KOPT-K1 (cell line): ENCODE measurements around the gene ITGA7.

Experiments used
- H3K27ac ChIP-seq: fragments of 200-600 bp; sonication (generic); 2 replicates; pipeline ENCODE4 v1.5.1; 2016; ENCODE audit warnings: antibody characterized with exemption, mild to moderate bottlenecking, low read depth, low read length; ENCODE audit not compliant: poor library complexity, severe bottlenecking
- H3K36me3 ChIP-seq: fragments of 200-600 bp; sonication (generic); 2 replicates; pipeline ENCODE4 v1.5.1; 2017; ENCODE audit warnings: antibody characterized with exemption, mild to moderate bottlenecking, low read length, moderate library complexity; ENCODE audit not compliant: insufficient read depth
- H3K9me3 ChIP-seq: fragments of 200-600 bp; sonication (generic); 2 replicates; pipeline ENCODE4 v1.5.1; 2017; ENCODE audit warnings: antibody characterized with exemption, low read length, mild to moderate bottlenecking; ENCODE audit not compliant: insufficient read depth, poor library complexity, severe bottlenecking

The ITGA7 gene

DNA sequence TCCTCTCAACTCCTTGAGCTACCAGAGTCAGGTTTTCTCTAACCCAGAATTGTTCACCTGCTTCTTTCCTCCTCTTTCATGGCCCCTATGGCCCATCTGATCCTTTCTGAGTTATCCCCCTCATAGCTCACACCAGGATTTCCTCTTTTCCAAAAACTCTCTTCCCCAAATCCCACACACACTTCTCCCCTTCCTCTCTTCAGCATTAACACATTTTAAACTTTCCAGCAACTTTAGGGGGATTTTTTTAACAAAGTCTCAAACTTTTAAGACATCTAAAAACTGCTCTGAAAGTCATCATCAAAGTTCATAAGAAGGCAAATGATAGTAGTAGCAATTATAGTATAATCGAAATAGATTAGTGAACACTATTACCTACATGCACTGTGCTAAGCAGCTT is 63.1 kb downstream of the ITGA7 start:
- H3K27ac ChIP-seq, result no peak overlapping the region
- H3K36me3 ChIP-seq, result no peaks in the 10 kb centered on the region
- peaks cover 6% of the 10 kb centered on the region for H3K9me3 ChIP-seq

DNA sequence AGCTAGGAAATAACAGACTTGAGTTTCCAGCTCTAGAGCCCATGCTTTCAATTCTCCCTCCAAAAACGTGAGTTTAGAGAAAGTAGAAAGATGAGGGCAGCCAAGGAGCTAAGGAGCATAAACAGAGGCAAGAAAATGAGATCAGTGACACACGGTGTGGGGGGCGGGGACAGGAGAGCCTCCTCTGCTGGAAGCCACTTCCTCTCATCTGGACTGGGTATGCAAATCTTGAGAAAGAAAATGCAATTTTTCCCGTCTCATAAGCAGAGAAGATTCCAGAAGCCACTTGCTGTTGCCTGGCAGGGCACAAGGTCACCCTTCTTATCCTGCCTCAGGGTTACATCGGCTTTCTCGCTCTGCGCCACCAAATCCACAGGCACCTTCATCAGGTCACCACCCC is 65.0 kb downstream of the ITGA7 start:
- Histone ChIP-seq H3K27ac (no peak overlapping the region), H3K9me3 (no peaks in the 10 kb centered on the region), H3K36me3 (no peaks in the 10 kb centered on the region)

DNA sequence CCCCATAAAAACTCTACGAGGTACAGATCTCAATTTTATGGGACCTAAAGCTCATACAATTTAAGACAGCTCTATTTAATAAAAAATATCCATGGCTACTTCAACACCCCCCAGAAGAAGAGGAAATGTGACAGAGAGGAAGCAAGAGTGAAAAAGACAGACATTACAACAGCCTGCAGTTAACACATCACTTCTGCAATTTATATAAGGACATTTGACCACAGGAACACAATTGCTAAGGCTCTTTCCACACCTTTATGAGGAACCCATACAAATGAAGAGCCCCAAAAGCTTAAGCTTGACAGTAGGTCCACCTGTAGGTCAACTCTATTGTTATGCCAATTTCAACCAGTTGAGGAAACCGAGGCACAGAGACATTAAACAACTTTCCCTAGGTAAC is 65.4 kb downstream of the ITGA7 start:
- Histone ChIP-seq H3K36me3 (no peaks in the 10 kb centered on the region), H3K9me3 (no peaks in the 10 kb centered on the region), H3K27ac (no peak overlapping the region)

DNA sequence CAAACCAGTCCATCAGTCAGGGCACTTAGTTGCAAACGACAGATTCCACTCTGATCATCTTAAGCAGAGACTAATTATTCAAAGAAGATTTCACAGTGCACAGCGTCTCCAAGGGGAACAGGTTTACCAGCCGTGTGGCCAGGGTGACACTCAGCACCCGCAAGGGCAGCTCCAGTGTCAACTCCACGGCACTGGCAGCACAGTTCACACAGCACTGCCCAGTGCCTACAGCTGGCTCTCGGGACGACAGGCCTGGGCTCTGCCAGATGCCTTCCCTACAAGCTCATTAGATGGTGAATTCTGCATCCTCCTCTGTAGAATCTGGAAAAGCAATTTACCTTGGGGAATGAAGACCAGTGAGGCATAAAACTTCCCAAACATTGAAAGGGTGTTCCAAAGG is 66.1 kb downstream of the ITGA7 start:
- no peaks in the 10 kb centered on the region for H3K36me3 ChIP-seq
- no peaks in the 10 kb centered on the region for H3K9me3 ChIP-seq
- H3K27ac ChIP-seq, result no peak overlapping the region

DNA sequence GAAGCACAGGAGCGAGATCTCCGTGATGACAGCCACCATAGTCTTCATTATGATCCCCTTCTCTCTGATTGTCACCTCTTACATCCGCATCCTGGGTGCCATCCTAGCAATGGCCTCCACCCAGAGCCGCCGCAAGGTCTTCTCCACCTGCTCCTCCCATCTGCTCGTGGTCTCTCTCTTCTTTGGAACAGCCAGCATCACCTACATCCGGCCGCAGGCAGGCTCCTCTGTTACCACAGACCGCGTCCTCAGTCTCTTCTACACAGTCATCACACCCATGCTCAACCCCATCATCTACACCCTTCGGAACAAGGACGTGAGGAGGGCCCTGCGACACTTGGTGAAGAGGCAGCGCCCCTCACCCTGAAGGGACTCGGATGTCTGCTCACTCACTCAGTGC is 70.2 kb downstream of the ITGA7 start:
- Histone ChIP-seq H3K27ac (no peak overlapping the region), H3K9me3 (no peaks in the 10 kb centered on the region)

DNA sequence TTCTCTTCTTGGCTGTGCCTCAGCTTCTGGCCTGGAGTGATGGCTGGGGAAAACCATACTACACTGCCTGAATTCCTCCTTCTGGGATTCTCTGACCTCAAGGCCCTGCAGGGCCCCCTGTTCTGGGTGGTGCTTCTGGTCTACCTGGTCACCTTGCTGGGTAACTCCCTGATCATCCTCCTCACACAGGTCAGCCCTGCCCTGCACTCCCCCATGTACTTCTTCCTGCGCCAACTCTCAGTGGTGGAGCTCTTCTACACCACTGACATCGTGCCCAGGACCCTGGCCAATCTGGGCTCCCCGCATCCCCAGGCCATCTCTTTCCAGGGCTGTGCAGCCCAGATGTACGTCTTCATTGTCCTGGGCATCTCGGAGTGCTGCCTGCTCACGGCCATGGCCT is 70.9 kb downstream of the ITGA7 start, which contains the start of gene OR10P1:
TSS of gene OR10P1 (plus strand) at position 40 of the 400 bp plus-strand sequence. CDS start at position 40, 0 bp downstream.
- H3K27ac ChIP-seq, result no peak within 1 kb of the TSS
- no peaks in the 10 kb centered on the region for H3K9me3 ChIP-seq
- no peaks in the 10 kb centered on the region for H3K36me3 ChIP-seq

More for the DNA sequence above, 70.2 kb downstream of the ITGA7 start:
- no peaks in the 10 kb centered on the region for H3K36me3 ChIP-seq

DNA sequence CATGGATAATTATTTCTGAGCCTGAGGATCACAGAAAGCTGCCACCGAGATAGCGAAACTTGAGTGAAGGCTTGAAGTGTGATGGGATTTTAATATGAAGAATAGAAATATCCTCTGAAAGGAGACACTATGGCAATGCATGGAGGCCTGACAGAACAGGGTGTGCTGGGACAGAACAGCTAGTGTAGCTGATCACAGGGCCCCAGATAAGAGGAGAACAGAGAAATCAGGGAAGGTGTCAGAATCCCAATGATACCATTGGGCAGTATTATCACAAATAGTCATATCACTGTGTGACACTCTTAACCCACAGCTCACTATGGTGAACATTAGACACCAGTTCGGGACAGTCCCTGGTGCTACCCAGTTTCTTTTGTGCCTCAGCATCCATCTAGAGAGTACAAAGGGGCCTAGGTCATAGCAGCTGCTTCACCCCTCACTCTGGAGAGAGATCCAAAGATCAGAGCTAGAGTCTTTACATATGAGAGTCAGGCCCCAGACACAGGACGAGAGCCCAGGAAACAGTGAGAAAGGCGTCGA is 71.5 kb downstream of the ITGA7 start:
- H3K36me3 ChIP-seq, result no peaks in the 10 kb centered on the region
- H3K9me3 ChIP-seq, result no peaks in the 10 kb centered on the region
- no peak overlapping the region for H3K27ac ChIP-seq
